ENCODE measurements around the gene C12orf75.
"Not testable (repeated sequence)": the region's sequence is repeated elsewhere in the genome, so short reads cannot be mapped to it uniquely, and the experiment has no call there.

Gene C12orf75

GRCh38 chr12:105331805-105332251, 1.3 kb downstream of the C12orf75 start:
- no peak for DNase-seq (ENCODE audit: low spot score)
- CTCF ChIA-PET: interaction anchor here (0.6 to 1.6 kb wide), 2 partner anchors 96 to 118 kb away, joined by 3 to 5 read pairs; partner anchors contain the start of gene APPL2
- TF ChIP-seq, protein P1, sequence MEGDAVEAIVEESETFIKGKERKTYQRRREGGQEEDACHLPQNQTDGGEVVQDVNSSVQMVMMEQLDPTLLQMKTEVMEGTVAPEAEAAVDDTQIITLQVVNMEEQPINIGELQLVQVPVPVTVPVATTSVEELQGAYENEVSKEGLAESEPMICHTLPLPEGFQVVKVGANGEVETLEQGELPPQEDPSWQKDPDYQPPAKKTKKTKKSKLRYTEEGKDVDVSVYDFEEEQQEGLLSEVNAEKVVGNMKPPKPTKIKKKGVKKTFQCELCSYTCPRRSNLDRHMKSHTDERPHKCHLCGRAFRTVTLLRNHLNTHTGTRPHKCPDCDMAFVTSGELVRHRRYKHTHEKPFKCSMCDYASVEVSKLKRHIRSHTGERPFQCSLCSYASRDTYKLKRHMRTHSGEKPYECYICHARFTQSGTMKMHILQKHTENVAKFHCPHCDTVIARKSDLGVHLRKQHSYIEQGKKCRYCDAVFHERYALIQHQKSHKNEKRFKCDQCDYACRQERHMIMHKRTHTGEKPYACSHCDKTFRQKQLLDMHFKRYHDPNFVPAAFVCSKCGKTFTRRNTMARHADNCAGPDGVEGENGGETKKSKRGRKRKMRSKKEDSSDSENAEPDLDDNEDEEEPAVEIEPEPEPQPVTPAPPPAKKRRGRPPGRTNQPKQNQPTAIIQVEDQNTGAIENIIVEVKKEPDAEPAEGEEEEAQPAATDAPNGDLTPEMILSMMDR (conservative IDR thresholded peaks at IDR 0.05; ENCODE audit: low read depth): no peak
- H3K27ac ChIP-seq: peak overlapping the region; percentile 86
- POLR2A ChIA-PET (ENCODE audit: low non-redundant PET): no interaction called here

DNA sequence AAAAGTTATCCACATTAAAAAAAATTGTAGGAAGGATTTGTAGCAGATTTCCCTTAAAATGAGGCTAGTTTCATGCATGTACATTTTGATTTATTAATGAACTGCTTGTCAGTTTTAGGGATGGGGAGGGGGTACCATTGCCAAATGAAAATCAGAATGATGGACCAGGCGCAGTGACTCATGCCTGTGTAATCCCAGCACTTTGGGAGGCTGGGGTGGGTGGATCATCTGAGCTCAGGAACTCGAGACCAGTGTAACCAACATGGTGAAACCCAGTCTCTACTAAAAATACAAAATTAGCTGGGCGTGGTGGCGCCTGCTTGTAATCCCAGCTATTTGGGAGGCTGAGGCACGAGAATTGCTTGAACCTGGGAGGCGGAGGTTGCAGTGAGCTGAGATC, 1.8 kb downstream of the C12orf75 start:
- DNase-seq (ENCODE audit: low spot score); POLR2A ChIA-PET (ENCODE audit: low non-redundant PET): not testable (repeated sequence)
- CTCF ChIA-PET: interaction anchor here (1.6 kb wide), 1 partner anchor 97 kb away, joined by 5 read pairs; the partner anchor contains the start of gene APPL2
- peak overlapping the region; percentile 86 for H3K27ac ChIP-seq

- CTCF ChIA-PET: interaction anchor here (0.6 kb wide), 1 partner anchor 134 kb away, joined by 6 read pairs; no protein-coding TSS in a partner anchor
- POLR2A ChIA-PET (ENCODE audit: low non-redundant PET): no interaction called here
- TF ChIP-seq, protein P1 (conservative IDR thresholded peaks at IDR 0.05; ENCODE audit: low read depth): no peak
- no peak overlapping the region for H3K27ac ChIP-seq
- no peak for DNase-seq (ENCODE audit: low spot score)
These were observed 2.4 kb downstream of the C12orf75 start for GRCh38 chr12:105332925-105333324.

- ChIA-PET POLR2A (ENCODE audit: low non-redundant PET) (no interaction called here), CTCF (no interaction called here)
- no peak for DNase-seq (ENCODE audit: low spot score)
- H3K27ac ChIP-seq: no peak overlapping the region
- TF ChIP-seq, protein P1 (conservative IDR thresholded peaks at IDR 0.05; ENCODE audit: low read depth): no peak
These were observed 3.5 kb downstream of the C12orf75 start for GRCh38 chr12:105334001-105334400.

DNA sequence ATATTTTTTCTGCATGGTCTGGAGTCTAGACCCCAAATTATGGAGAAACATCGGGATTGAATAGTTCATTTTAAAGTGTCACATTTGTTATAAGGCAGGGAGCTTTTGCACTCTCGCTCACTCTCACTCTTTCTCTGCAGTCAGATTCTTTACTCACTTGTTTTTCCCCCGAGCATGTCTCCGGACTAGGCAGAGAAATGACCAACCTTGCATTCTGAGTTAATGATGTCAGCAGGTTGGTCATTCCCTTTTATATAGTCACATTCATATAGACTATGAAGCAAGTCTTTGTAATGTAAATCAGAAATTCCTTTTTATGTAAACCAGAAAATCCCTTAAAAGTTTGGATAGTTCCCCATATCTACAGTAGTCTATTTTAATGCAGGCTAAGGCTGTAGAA, 4.1 kb downstream of the C12orf75 start:
- TF ChIP-seq, protein P1 (conservative IDR thresholded peaks at IDR 0.05; ENCODE audit: low read depth): no peak
- no peak overlapping the region for H3K27ac ChIP-seq
- no peak for DNase-seq (ENCODE audit: low spot score)
- POLR2A ChIA-PET (ENCODE audit: low non-redundant PET): interaction anchor here (0.6 kb wide), 1 partner anchor 774 kb away, joined by 3 read pairs; no protein-coding TSS in a partner anchor
- CTCF ChIA-PET: no interaction called here

- no peak overlapping the region for H3K27ac ChIP-seq
- no peak for DNase-seq (ENCODE audit: low spot score)
- POLR2A ChIA-PET (ENCODE audit: low non-redundant PET): no interaction called here
- CTCF ChIA-PET: no interaction called here
- TF ChIP-seq, protein P1 (conservative IDR thresholded peaks at IDR 0.05; ENCODE audit: low read depth): no peak
These were observed 5.4 kb downstream of the C12orf75 start for GRCh38 chr12:105335856-105336255.

GRCh38 chr12:105336411-105336810, 5.9 kb downstream of the C12orf75 start:
- DNase-seq (ENCODE audit: low spot score): no peak
- H3K27ac ChIP-seq: no peak overlapping the region
- CTCF ChIA-PET: no interaction called here
- POLR2A ChIA-PET (ENCODE audit: low non-redundant PET): no interaction called here
- TF ChIP-seq, protein P1 (conservative IDR thresholded peaks at IDR 0.05; ENCODE audit: low read depth): no peak
